Stomach (tissue), 4 donors: ENCODE results near the gene CTNNA3.

Source experiments
- POLR2A ChIP-seq, 4 donors: fragments of 450-650 bp; IDR thresholded peaks; one replicate each; pipeline ENCODE4 v1.6.1; 2016; ENCODE audit warnings: antibody characterized with exemption in 4 of 4, control low read depth in 2 of 4, mild to moderate bottlenecking in 1 of 4, moderate library complexity in 1 of 4
- POLR2AphosphoS5 ChIP-seq, 3 donors: sonication (generic); formaldehyde crosslinking; IDR thresholded peaks; one replicate each; pipeline ENCODE4 v1.6.1; 2016; ENCODE audit warnings: antibody characterized with exemption in 3 of 3

- no peak for TF ChIP-seq POLR2AphosphoS5 (IDR thresholded peaks at IDR 0.05)
- no peak for TF ChIP-seq POLR2A (IDR thresholded peaks at IDR 0.05)
Observed at GRCh38 chr10:67075491-67075971, 620.5 kb downstream of the CTNNA3 start.
